ENCODE results near the gene GALNTL6. TPM values are rescaled to one million over a fixed set of nuclear protein-coding genes. Genes with fewer than 3 reads are reported as not detected.

Gene GALNTL6
- total and polyA plus RNA-seq, 2 donors (not counting 3 experiments of a cell fraction or from before 2014, with no cell fraction given), result not detected

DNA sequence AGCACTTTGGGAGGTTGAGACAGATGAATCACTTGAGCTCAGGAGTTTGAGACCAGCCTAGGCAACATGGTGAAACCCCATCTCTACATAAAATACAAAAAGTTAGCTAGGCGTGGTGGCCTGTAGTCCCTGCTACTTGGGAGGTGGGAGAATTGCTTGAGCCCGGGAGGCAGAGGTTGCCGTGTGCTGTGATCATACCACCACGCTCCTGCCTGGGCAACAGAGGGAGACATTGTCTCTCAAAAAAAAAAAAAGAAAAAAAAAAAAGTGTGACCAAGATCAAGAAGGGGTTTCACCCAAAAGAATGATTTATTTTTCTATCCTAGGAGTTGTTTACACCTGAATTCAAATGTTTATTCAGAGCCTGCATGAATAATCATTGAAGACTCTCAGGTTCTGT lies 783.0 kb downstream of the GALNTL6 start:
- no peak for DNase-seq (ENCODE audit: low read depth, low spot score)
- BruUV-seq (replicated peaks), result no TSS peak
- Histone ChIP-seq H3K4me3 (replicated peaks in 1 of 3; ENCODE audit: insufficient read depth in 1 of 3, low read depth in 1 of 3, low read length in 3 of 3) (no peak overlapping the region), H3K4me1 (ENCODE audit: control insufficient read depth, extremely low read depth, insufficient read depth, low read length) (no peaks in the 10 kb centered on the region), H3K9me1 (replicated peaks; ENCODE audit: control insufficient read depth, extremely low read depth, insufficient read depth, low read length) (no peaks in the 10 kb centered on the region), H3K36me3 (ENCODE audit: control insufficient read depth in 2 of 2, extremely low read depth in 1 of 2, insufficient read depth in 2 of 2, low read length in 2 of 2) (no peaks in the 10 kb centered on the region), H4K20me1 (replicated peaks; ENCODE audit: control insufficient read depth, extremely low read depth, insufficient read depth, low read length) (no peaks in the 10 kb centered on the region), H3K4me2 (ENCODE audit: insufficient read depth, low read length) (no peak overlapping the region), H3K27ac (ENCODE audit: insufficient read depth, low read depth, low read length) (no peak overlapping the region), H3K27me3 (ENCODE audit: control insufficient read depth in 2 of 2, insufficient read depth in 2 of 2, low read length in 2 of 2) (no peaks in the 10 kb centered on the region), H3K79me2 (ENCODE audit: control insufficient read depth, insufficient read depth, low read length) (no peaks in the 10 kb centered on the region), H3K9ac (replicated peaks; ENCODE audit: extremely low read depth, insufficient read depth, low read length) (no peak overlapping the region), H3K9me3 (replicated peaks; ENCODE audit: control insufficient read depth, insufficient read depth, low read length) (peaks cover 4% of the 10 kb centered on the region), H2AFZ (ENCODE audit: low read depth, low read length) (no peak overlapping the region)
- intact Hi-C loops (cut with micrococcal nuclease) (no loop called here), dilution Hi-C loops (cut with MboI; ENCODE audit: extremely low pct_ligation_motif_present, low sequenced_read_pairs) (no loop called here)
- no peak for TF ChIP-seq GATA2 (IDR thresholded peaks at IDR 0.05; ENCODE audit: insufficient read depth, insufficient read length, low read depth, low read length)
- no peak for TF ChIP-seq POLR2A (IDR thresholded peaks at IDR 0.05; ENCODE audit: low read depth, low read length)
- TF ChIP-seq, protein P1, sequence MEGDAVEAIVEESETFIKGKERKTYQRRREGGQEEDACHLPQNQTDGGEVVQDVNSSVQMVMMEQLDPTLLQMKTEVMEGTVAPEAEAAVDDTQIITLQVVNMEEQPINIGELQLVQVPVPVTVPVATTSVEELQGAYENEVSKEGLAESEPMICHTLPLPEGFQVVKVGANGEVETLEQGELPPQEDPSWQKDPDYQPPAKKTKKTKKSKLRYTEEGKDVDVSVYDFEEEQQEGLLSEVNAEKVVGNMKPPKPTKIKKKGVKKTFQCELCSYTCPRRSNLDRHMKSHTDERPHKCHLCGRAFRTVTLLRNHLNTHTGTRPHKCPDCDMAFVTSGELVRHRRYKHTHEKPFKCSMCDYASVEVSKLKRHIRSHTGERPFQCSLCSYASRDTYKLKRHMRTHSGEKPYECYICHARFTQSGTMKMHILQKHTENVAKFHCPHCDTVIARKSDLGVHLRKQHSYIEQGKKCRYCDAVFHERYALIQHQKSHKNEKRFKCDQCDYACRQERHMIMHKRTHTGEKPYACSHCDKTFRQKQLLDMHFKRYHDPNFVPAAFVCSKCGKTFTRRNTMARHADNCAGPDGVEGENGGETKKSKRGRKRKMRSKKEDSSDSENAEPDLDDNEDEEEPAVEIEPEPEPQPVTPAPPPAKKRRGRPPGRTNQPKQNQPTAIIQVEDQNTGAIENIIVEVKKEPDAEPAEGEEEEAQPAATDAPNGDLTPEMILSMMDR (IDR thresholded peaks at IDR 0.05; ENCODE audit: extremely low read depth in 1 of 2, insufficient read depth in 1 of 2, low read depth in 1 of 2, low read length in 2 of 2), result no peak
- TF ChIP-seq EZH2 (IDR thresholded peaks at IDR 0.05; ENCODE audit: borderline replicate concordance, low read depth, low read length, severe bottlenecking), result no peak
- TF ChIP-seq MYC (IDR thresholded peaks at IDR 0.05; ENCODE audit: low read depth, low read length), result no peak
- no peak for TF ChIP-seq FOS (IDR thresholded peaks at IDR 0.05; ENCODE audit: borderline replicate concordance, insufficient read depth, low read length)
- no peak for TF ChIP-seq JUN (IDR thresholded peaks at IDR 0.05; ENCODE audit: borderline replicate concordance, insufficient read depth, insufficient read length, low read depth)
- POLR2A ChIA-PET, result no interaction called here
- CTCF ChIA-PET, result no interaction called here
- no peak for FAIRE-seq

DNA sequence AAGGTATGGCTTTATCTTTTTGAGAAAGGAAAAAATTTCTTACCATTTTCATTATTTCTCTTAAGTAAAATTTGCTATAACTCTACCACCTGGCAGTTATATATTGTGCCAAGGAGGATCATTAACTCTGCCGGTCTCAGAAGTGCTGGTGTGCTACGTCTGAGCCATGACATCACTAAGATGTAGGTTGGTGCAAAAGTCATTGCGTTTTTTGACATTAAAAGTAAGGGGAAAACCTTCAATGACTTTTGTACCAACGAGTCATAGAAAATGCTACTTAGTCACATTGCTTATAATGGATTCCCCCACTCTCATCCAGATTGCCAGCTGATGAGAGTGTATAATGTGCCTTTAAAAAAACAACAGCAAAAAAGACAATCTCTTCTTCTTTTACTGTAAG lies 786.4 kb downstream of the GALNTL6 start:
- no TSS peak for BruUV-seq (replicated peaks)
- CTCF ChIA-PET, result no interaction called here
- no peaks in the 10 kb centered on the region for H3K4me1 ChIP-seq (ENCODE audit: control insufficient read depth, extremely low read depth, insufficient read depth, low read length)
- H3K9me3 ChIP-seq (replicated peaks; ENCODE audit: control insufficient read depth, insufficient read depth, low read length), result peaks cover 2% of the 10 kb centered on the region
- H4K20me1 ChIP-seq (replicated peaks; ENCODE audit: control insufficient read depth, extremely low read depth, insufficient read depth, low read length), result no peaks in the 10 kb centered on the region
- H3K9ac ChIP-seq (replicated peaks; ENCODE audit: extremely low read depth, insufficient read depth, low read length), result no peak overlapping the region
- H3K36me3 ChIP-seq (ENCODE audit: control insufficient read depth in 2 of 2, extremely low read depth in 1 of 2, insufficient read depth in 2 of 2, low read length in 2 of 2), result no peaks in the 10 kb centered on the region
- H3K27me3 ChIP-seq (ENCODE audit: control insufficient read depth in 2 of 2, insufficient read depth in 2 of 2, low read length in 2 of 2), result no peaks in the 10 kb centered on the region
- H3K27ac ChIP-seq (ENCODE audit: insufficient read depth, low read depth, low read length), result no peak overlapping the region
- H3K4me3 ChIP-seq (replicated peaks in 1 of 3; ENCODE audit: insufficient read depth in 1 of 3, low read depth in 1 of 3, low read length in 3 of 3), result no peak overlapping the region
- POLR2A ChIA-PET, result no interaction called here
- H2AFZ ChIP-seq (ENCODE audit: low read depth, low read length), result no peak overlapping the region
- intact Hi-C loops (cut with micrococcal nuclease), result no loop called here
- no peak overlapping the region for H3K4me2 ChIP-seq (ENCODE audit: insufficient read depth, low read length)
- DNase-seq (ENCODE audit: low read depth, low spot score) (no peak), FAIRE-seq (no peak)
- dilution Hi-C loops (cut with MboI; ENCODE audit: extremely low pct_ligation_motif_present, low sequenced_read_pairs), result no loop called here
- H3K9me1 ChIP-seq (replicated peaks; ENCODE audit: control insufficient read depth, extremely low read depth, insufficient read depth, low read length), result no peaks in the 10 kb centered on the region
- no peaks in the 10 kb centered on the region for H3K79me2 ChIP-seq (ENCODE audit: control insufficient read depth, insufficient read depth, low read length)
- TF ChIP-seq POLR2AphosphoS5 (IDR thresholded peaks at IDR 0.05; ENCODE audit: insufficient read depth, low read depth, low read length) (no peak), POLR2A (IDR thresholded peaks at IDR 0.05; ENCODE audit: low read depth, low read length) (no peak), MYC (IDR thresholded peaks at IDR 0.05; ENCODE audit: low read depth, low read length) (no peak), JUN (IDR thresholded peaks at IDR 0.05; ENCODE audit: borderline replicate concordance, insufficient read depth, insufficient read length, low read depth) (no peak), GATA2 (IDR thresholded peaks at IDR 0.05; ENCODE audit: insufficient read depth, insufficient read length, low read depth, low read length) (no peak), FOS (IDR thresholded peaks at IDR 0.05; ENCODE audit: borderline replicate concordance, insufficient read depth, low read length) (no peak), EZH2 (IDR thresholded peaks at IDR 0.05; ENCODE audit: borderline replicate concordance, low read depth, low read length, severe bottlenecking) (no peak)
- TF ChIP-seq, protein P1 (IDR thresholded peaks at IDR 0.05; ENCODE audit: extremely low read depth in 1 of 2, insufficient read depth in 1 of 2, low read depth in 1 of 2, low read length in 2 of 2), result no peak
- TF ChIP-seq, protein P2, sequence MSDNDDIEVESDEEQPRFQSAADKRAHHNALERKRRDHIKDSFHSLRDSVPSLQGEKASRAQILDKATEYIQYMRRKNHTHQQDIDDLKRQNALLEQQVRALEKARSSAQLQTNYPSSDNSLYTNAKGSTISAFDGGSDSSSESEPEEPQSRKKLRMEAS (IDR thresholded peaks at IDR 0.05; ENCODE audit: insufficient read depth, insufficient read length), result no peak

Data from endothelial cell of umbilical vein (primary cell).